Activated CD4-positive, alpha-beta T cell treated with anti-CD3 and anti-CD28 coated beads, Interleukin-2, amount 50 U/mL, for 1 hour (primary cell): ENCODE measurements around the gene UMAD1.

Experiments used
- DNase-seq: peaks from one replicate; pipeline ENCODE4 v3.0.0-alpha.2; 2020

UMAD1 gene

DNA sequence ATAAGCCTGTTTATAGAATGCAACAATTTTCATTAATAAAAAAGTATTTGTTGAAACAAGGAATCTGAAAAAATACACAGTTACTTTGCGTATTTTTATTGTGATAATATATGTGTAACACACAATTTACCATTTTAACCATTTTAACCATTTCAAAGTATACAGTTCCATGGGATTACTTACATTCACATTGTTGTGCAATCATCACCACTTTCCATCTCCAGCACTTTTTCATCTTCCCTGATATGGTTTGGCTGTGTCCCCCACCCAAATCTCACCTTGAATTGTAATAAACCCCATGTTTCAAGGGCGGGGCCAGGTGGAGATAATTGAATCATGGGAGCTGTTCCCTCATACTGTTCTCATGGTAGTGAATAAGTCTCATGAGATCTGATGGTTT lies 266.8 kb downstream of the UMAD1 start:
- no peak for DNase-seq

DNA sequence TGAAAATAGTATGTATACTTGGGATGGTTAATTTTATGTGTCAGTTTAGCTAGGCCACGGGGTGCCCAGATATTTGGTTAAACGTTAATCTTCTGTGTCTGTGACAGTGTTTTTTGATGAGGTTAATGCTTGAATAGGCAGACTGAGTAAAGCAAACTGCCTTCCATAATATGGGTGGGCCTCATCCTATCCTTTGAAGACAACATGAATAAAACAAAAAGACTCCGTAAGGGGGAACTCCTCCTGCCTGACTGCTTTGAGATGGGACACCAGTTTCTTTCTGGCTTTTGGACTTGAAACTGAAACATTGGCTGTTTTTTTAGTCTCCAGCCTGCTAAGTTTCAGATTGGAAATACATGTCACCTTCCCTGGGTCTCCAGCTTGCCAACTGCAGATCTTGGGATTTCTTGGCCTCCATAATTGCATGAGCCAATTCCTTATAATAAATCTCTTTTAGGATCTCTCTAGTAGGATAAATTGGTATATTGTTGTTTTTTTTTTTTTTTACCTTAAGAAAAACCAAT lies 268.1 kb downstream of the UMAD1 start:
- no peak for DNase-seq

DNA sequence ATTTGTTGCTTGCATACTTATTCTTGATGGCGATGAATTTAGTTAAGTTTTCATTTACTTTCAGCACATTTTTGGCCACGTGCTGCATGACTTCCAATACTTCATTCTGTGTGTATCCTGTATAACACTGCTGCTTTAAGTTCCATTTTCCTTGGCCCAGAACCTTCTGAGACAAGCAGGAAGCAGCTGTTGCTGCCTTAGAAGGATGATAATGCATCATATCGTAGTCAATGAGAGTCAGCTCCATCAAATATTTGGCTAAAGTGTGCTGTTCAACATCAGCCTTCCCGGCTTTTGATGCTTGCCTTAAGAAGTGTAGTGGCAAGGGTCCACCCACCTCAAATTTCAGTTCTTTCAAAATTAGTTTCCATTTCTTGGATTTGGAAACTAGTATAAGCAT lies 268.8 kb downstream of the UMAD1 start:
- no peak for DNase-seq

DNA sequence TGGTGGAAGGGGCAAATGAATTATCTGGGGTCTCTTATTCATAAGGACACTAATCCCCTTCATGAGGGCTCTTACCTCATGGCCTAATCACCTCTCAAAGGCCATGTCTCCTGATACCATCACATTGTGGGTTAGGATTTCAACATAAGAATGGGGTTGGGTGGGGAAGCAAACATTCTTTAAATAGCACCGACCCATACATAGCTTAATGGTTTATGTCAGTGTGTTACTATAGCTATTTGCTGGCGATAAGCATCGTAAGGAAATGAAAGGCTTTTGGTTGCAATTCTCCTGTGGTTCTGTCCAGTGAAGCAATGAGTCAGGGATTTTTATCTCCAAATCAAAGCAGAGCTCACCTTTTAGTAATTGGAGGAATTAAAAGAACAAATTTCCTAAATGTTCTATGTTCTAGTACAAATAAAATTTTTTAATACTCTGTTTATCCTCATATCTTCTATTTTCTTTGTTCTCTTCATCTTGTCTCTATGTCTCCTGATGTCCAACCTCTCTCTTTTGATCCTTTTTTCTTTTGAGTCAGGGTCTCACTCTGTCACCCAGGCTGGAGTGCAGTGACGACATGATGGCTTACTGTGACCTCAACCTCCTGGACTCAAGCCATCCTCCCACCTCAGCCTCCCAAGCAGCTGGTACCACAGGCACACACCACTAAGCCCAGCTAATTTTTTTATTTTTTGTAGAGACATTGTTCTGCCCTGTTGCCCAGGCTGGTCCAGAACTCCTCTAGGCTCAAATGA lies 271.0 kb downstream of the UMAD1 start:
- DNase-seq = no peak

DNA sequence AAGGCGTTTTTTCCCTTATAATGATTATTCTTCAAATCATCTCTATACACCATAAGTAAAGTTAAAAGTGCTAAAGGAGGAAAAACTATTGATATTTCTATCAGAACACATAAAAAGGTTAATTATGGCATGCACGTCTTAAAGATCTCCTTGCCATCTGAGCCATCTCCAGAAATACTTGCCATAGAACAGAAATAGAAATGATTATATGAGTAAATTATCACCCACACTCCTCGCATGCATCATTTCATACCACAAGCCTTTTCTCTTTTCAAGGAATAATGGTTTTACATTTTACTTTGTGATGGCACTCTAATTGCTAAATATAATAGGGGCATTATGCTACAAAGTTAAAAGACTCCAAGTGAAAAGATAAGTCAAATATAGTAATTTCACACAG lies 272.4 kb downstream of the UMAD1 start:
- DNase-seq = no peak

DNA sequence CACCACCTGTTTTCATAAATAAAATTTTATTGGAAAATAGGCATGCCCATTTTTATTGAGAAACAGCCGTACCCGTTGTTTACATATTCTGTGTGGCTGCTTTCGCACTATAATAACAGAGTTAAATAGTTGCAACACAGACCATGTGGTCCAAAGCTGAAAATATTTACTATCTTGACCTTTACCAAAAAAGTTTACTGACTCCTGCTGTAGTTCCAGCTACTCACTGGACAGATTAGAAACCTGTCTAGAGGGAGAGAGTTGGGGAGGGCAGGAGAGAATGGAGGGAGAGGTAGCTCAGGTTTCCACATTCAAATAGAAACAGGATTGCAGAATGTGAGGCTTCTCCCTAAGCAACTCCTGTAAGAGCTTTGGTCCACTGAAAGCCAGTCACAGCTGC lies 273.0 kb downstream of the UMAD1 start:
- no peak for DNase-seq

DNA sequence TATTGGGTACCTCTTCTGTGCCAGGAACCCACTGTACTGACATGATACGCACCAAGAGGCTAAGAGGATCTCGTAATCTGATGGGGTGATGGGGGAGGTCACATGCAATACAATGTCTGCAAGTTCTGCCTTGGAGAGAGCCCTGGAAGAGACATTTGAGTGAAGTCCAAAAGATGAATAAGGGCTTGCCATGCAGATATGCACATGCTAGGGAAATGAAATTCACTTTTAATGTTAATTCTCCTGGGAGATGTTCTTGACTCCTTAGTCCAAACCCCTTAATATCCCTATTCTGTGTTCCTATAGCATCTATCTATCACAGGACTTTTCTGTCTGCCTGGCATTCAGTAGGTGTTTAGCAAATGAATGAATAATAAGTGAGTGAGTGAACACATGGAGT lies 274.0 kb downstream of the UMAD1 start:
- no peak for DNase-seq

DNA sequence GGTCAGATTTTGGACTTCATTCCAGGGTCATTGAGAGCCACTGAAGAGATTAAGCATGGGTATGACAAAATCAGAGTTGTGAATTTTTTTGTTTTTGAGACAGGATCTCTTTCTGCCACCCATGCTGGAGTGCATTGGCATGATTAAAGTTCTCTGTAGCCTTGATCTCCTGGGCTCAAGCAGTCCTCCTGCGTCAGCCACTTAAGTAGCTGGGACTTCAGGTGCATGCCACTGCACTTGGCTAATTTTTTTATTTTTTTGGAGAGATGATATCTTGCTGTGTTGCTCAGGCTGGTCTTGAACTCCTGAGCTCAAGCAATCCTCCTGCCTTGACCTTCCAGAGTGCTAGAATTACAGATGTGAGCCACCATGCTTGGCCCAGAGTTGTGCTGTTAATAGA lies 275.5 kb downstream of the UMAD1 start:
- no peak for DNase-seq

DNA sequence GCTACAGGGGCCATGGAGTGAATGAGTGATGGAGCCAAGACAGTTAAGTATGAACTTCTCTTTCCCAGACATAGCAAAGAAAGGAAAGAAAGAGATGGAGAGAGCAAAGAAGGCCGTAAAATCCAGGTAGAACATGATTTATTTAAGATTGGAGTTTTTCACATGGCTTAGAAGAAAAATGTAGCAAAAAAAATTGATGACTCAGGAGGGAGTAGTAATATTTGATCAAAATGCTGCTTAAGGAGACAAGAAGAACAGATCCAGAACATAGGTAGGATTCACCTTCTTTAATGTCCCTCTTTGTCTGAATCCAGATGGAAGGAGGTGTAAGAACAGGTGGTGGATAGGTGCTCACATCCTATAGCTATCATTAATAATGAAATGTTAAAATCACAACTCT lies 277.0 kb downstream of the UMAD1 start:
- no peak for DNase-seq

DNA sequence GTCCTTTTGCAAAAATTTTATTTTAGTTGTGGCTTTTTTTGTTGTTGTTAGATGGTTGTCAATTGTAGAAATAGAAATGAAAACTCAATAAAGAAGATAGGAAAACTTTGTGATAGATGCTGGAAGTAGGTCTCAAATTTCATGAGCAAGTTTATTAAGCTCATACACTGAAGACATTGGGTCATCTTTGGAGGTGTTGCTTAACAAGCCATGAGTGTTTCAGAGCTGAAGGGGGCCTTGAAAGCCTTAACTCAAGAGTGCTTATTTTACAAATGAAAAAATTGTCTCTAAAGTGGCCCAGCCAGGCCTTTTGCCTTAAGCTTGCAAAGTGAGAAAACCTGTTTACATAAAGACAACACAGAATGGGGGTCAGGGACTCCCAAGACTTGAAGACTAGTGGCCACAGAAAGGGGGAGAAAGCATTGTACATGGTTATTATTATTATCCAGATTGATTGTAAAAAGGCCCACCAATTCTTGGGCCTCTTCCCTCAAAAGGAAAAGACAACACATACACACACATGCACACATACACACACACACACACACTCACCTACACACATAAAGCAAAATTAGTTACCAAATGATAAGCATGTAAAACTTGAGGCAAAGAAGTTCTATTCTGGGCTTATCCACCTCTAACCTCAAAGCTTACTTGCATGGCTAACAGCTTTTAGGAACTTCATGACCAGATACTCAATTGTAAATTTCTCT lies 278.3 kb downstream of the UMAD1 start:
- DNase-seq = no peak

DNA sequence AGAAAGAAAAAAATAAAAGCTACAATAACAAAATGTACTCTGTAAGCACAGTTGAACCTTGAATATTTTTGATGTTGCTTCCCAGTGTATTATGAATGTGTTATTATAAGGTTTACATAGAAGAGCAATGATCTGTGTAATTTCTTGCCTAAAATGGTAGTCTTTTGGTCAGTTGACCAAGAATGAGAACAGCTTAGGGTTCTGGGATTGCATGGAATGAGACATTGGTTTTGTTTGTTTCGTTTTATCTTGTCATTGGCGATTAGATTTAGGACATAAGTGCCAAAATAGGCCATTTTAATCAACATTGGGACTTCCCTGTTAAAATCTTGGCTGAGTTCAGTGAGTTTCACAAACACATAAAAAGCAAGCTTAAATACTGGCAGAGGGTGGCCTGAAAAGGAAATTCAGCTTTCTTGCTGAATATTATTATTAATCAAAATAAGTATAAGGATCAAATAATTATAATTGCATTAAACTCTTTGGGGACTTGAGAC lies 278.9 kb downstream of the UMAD1 start:
- DNase-seq = no peak

DNA sequence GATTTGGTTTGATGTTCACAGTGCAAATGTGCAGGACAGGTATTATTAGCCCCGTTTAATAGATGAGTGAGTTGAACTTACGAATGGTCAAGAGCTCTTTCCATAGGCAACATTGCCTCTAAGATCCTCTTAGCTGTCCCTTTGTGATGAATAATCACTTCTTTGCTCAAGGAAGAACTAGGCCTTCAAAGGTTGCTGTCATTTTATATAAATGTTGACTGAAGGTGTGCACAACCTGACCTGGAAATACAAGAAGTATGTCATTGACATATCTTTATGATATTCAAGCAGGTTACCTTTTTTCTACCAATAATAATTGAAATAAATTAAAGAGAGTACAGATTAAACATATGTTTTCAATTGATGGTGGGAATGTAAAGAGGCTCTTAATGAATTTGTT lies 279.5 kb downstream of the UMAD1 start:
- DNase-seq = no peak

DNA sequence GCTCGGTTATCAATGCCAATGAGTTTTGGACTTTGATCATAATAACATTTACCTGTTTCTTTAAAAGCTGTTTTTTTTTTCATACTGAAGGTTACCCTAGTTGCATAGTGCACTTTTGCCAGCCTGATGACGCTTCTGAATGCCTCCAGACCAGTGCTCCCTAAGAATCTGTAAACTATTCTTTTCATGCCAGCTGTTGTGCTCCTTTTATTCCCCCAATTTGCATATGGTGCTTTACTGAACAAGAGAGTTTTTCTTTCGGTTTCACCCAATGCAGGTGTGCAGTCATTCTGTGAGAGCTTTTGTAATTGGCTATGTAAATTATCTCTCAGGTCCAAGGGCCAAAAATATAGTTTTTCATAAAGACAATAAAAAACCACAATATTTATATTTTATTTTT lies 279.9 kb downstream of the UMAD1 start:
- no peak for DNase-seq

DNA sequence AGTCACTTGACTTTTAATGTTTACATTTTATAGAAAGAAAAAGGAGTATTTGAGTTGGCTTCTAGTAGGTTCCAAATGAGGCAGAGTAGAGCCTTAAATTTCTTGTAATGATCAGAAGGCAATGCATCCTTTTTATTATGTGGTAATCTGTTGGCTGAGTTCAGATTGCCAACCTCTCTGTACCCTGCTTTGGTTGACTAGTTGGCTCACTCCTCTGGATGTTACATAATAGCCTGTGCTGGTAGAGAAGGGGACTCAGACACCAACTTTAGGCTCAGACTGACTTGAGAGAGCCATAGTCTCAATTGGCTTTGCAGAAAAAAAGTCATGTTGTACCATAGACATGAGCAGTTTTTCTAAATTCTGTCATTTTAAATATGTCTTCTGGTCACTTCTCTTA lies 281.3 kb downstream of the UMAD1 start:
- DNase-seq = no peak

DNA sequence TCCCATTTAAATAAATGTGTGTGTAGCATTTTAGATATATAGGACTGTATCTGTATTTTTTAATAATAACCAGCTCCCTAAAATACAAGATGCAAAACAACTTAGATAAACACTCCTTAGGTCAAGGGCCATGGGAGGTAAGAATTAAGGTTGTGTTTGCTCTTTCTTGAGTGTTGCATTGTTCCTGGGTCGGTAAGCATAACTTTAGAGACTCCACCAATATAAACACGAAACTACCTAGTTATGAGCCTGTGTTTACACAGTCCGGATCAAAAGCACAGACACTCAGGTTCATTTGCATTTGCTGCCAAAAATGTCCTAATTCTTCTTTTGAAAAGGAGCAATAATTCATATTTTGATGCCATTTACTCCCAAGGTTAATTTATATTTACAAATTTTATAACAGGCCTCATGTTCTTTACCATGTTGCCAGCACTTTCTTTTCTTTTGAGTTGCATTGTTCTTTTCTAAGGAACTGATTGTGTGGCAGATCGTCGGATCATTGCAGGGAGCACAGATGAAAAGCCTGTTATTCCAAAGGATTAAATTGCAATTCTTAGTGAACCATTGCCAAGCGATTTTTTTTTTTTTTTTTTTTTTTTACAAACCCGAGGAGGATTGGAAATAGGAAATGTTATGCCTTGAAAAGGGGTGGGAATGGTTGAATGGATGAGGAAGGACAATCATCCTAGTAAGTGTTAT lies 282.3 kb downstream of the UMAD1 start:
- no peak for DNase-seq

DNA sequence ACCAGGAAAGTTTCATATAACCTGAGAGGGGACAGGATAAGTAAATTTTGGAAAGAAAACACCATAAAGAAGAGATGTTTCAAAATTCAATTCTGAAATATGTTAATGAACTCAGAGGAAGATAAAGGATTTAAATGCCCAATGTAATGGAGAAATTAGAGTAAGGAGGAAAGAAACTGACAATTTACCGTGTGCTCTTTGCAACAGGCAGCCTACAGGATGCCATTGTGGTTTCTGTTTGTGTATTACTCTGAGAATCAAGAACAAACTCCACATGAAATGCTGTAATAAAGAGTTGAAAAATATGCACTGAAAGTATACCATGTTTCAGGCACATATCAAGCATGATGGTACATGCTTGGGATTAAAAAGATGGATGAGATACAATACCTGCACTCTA lies 283.3 kb downstream of the UMAD1 start:
- DNase-seq = no peak

DNA sequence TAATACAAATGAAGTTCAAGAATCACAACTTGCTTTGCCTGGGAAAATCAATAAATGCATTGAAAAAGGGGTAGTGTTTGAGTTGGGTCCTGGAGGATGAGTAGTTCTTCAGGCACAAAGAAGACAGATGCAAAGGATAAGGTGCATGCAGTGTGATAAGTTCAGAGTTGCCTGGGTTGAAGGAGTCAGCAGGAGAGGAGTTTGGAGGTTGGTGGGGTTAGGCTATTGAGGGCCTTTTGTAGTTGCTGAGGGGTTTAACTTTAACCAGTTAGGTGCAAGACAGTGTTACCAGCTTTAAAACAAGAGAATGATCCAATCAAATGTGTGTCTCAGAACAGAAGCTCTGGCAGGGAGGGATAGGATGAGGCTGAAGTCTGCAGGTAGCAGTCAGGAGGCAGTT lies 283.8 kb downstream of the UMAD1 start:
- DNase-seq = no peak
